GM10248 (cell line): ENCODE measurements around the gene SSBP3.
A peak's percentile ranks its signal among the peaks of the same experiment; 100 is the strongest.

Experiments used
- CTCF ChIA-PET: fragments of 300-600 bp; sonication (Branson Sonifier 250); formaldehyde crosslinking; extraction: SDS; loops from one replicate; lab custom pipeline; 2021; ENCODE audit warnings: antibody characterized with exemption; lab: Yijun Ruan, JAX
- POLR2A ChIA-PET: fragments of 350-650 bp; sonication (Branson Sonifier 250); formaldehyde crosslinking; extraction: SDS; loops from one replicate; lab custom pipeline; 2020; ENCODE audit warnings: antibody characterized with exemption; lab: Yijun Ruan, JAX
- DNase-seq: peaks from one replicate; pipeline ENCODE4 v3.0.0; 2012; ENCODE audit errors: extremely low spot score
- CTCF ChIP-seq: IDR thresholded peaks from 2 replicates; pipeline ENCODE4 v1.5.1; 2012; ENCODE audit warnings: mild to moderate bottlenecking, low read depth; ENCODE audit errors: extremely low read depth, missing control alignments, control extremely low read depth

The SSBP3 gene

GRCh38 chr1:54413732-54414131, 7.5 kb upstream of the SSBP3 start:
- POLR2A ChIA-PET: no interaction called here
- CTCF ChIA-PET: interaction anchor here (0.8 kb wide), 1 partner anchor 531 kb away, joined by 3 read pairs; no protein-coding TSS in a partner anchor
- DNase-seq: no peak
- no peak for TF ChIP-seq CTCF

- ChIA-PET POLR2A (no interaction called here), CTCF (interaction anchor here (0.8 kb wide), 1 partner anchor 532 kb away, joined by 3 read pairs; no protein-coding TSS in a partner anchor)
- TF ChIP-seq CTCF: no peak
- no peak for DNase-seq
Observed at GRCh38 chr1:54413295-54413694, 7.1 kb upstream of the SSBP3 start.

- TF ChIP-seq CTCF: no peak
- ChIA-PET CTCF (interaction anchor here (1.4 kb wide), 1 partner anchor 79 kb away, joined by 5 read pairs; no protein-coding TSS in a partner anchor), POLR2A (no interaction called here)
- no peak for DNase-seq
Observed at GRCh38 chr1:54410359-54410758, 4.2 kb upstream of the SSBP3 start.

GRCh38 chr1:54409156-54410142, 3.3 kb upstream of the SSBP3 start:
- POLR2A ChIA-PET: no interaction called here
- peak; percentile 69 for DNase-seq
- TF ChIP-seq CTCF: no peak
- CTCF ChIA-PET: interaction anchor here (1.4 kb wide), 1 partner anchor 80 kb away, joined by 5 read pairs; no protein-coding TSS in a partner anchor

- no peak for DNase-seq
- POLR2A ChIA-PET: no interaction called here
- CTCF ChIA-PET: interaction anchor here (1.6 to 2.5 kb wide), 3 partner anchors 78 to 81 kb away, joined by 5 to 9 read pairs (median 8); no protein-coding TSS in a partner anchor
- no peak for TF ChIP-seq CTCF
Observed at GRCh38 chr1:54408147-54409066, 2.2 kb upstream of the SSBP3 start.
